ENCODE data around the gene ADRA2A.

The ADRA2A gene

GRCh38 chr10:111113238-111113960, 36.6 kb downstream of the ADRA2A start:
- no peak for DNase-seq

GRCh38 chr10:111113961-111114757, 37.3 kb downstream of the ADRA2A start:
- DNase-seq = no peak

GRCh38 chr10:111114758-111115500, 38.1 kb downstream of the ADRA2A start:
- DNase-seq = no peak

GRCh38 chr10:111116211-111116610, 39.4 kb downstream of the ADRA2A start:
- no peak for DNase-seq

- no peak for DNase-seq
These were observed 40.1 kb downstream of the ADRA2A start for GRCh38 chr10:111116762-111117445.

- DNase-seq = no peak
These were observed 40.9 kb downstream of the ADRA2A start for GRCh38 chr10:111117528-111118277.

GRCh38 chr10:111118758-111119157, 41.9 kb downstream of the ADRA2A start:
- DNase-seq = no peak

- DNase-seq = no peak
These were observed 42.8 kb downstream of the ADRA2A start for GRCh38 chr10:111119637-111120036.

- DNase-seq = no peak
These were observed 45.3 kb downstream of the ADRA2A start for GRCh38 chr10:111122127-111122526.

- DNase-seq = no peak
These were observed 47.1 kb downstream of the ADRA2A start for GRCh38 chr10:111123883-111124282.

GRCh38 chr10:111125102-111125501, 48.3 kb downstream of the ADRA2A start:
- DNase-seq = no peak

- DNase-seq = no peak
These were observed 49.2 kb downstream of the ADRA2A start for GRCh38 chr10:111126077-111126476.

GRCh38 chr10:111127081-111127848, 50.4 kb downstream of the ADRA2A start:
- DNase-seq = no peak

- no peak for DNase-seq
These were observed 51.7 kb downstream of the ADRA2A start for GRCh38 chr10:111128331-111129180.

- no peak for DNase-seq
These were observed 52.5 kb downstream of the ADRA2A start for GRCh38 chr10:111129363-111129762.

GRCh38 chr10:111130471-111130870, 53.6 kb downstream of the ADRA2A start:
- no peak for DNase-seq

Data from activated CD4-positive, alpha-beta T cell treated with anti-CD3 and anti-CD28 coated beads, Interleukin-2, amount 50 U/mL, for 48 hours (primary cell).